Fibroblast of mammary gland (primary cell): ENCODE results near the gene SLC28A2.
"Not testable (repeated sequence)": the region's sequence is repeated elsewhere in the genome, so short reads cannot be mapped to it uniquely, and the experiment has no call there.

Experiments
- DNase-seq: peaks from one replicate; pipeline ENCODE4 v3.0.0-alpha.2; 2010; ENCODE audit warnings: low read depth
- H3K4me3 ChIP-seq: 2 replicates; pipeline ENCODE4 v1.5.1; 2011; ENCODE audit warnings: low read depth, mild to moderate bottlenecking, low read length, moderate library complexity; ENCODE audit not compliant: control insufficient read depth
- CTCF ChIP-seq: conservative IDR thresholded peaks from 2 replicates; pipeline ENCODE4 v1.5.1; 2011; ENCODE audit warnings: low read depth, low read length, inconsistent platforms; ENCODE audit not compliant: control insufficient read depth, insufficient read depth

SLC28A2 gene

GRCh38 chr15:45276831-45277230, 24.8 kb downstream of the SLC28A2 start:
- peak; percentile 47 for DNase-seq
- TF ChIP-seq CTCF: peak; percentile 45
- H3K4me3 ChIP-seq: no peak overlapping the region

- no peak for TF ChIP-seq CTCF
- peak; percentile 97 for DNase-seq
- H3K4me3 ChIP-seq: peak overlapping the region; percentile 90
Observed at GRCh38 chr15:45279024-45279698, 27.1 kb downstream of the SLC28A2 start.

- H3K4me3 ChIP-seq: no peak overlapping the region
- TF ChIP-seq CTCF: no peak
- DNase-seq: no peak
Observed at GRCh38 chr15:45285413-45285812, 33.4 kb downstream of the SLC28A2 start.

GRCh38 chr15:45287390-45287956, 35.4 kb downstream of the SLC28A2 start:
- TF ChIP-seq CTCF: no peak
- DNase-seq: no peak
- H3K4me3 ChIP-seq: no peak overlapping the region

GRCh38 chr15:45288947-45289346, 36.9 kb downstream of the SLC28A2 start:
- TF ChIP-seq CTCF: no peak
- H3K4me3 ChIP-seq: no peak overlapping the region
- DNase-seq: no peak

- TF ChIP-seq CTCF: no peak
- no peak overlapping the region for H3K4me3 ChIP-seq
- DNase-seq: no peak
Observed at GRCh38 chr15:45291822-45292582, 40.0 kb downstream of the SLC28A2 start.

GRCh38 chr15:45293326-45293725, 41.3 kb downstream of the SLC28A2 start:
- DNase-seq, H3K4me3 ChIP-seq: not testable (repeated sequence)

- not testable (repeated sequence) for H3K4me3 ChIP-seq, DNase-seq
Observed at GRCh38 chr15:45298964-45299378, 46.9 kb downstream of the SLC28A2 start.
